ENCODE results near the gene DDO. TPM values are rescaled to one million over a fixed set of nuclear protein-coding genes. Genes with fewer than 3 reads are reported as not detected.

Gene DDO
- total and polyA plus RNA-seq, 3 donors from 2014 or later = 0.19 to 0.73 (median 0.24) TPM

DNA sequence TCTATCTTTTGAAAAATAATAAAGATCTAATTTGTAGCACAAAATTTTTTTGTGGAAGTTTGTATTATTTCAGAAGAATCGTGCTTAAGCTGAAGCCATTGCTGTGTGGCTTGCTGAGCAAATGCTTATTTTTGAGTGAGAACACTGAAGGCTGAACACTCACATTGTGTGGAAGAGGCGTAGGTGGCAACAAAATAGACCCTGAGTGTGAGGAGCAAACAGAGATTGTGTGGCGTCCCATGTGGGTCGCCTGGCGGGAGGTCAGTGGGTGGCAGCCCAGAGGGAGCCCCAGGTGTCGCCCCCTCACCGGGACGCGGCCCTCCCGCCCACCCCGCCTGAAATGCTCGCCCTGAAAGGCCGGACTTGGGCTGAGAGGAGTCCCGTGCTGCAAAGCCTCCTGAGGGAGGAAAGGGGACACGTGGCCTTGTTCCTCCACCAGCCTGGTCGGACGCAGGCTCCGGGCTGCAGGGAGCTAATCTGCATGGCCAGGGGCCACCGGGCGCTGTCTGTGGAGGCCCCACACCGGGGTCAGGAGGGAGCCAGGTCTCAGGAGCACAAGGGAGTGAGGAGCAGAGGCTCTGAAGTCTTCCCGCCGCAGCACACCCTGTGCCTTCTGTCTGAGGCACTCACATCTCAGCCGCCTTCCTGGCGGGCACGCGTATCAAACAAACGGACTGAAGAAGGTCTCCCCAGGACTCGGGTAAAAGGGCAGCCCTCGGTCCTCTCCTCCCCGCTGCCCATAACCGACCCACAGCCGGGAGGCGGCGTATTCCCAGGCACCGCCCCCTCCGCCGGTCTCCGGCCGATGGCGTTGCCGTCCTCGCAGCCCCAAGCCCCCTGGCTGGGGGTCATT lies 15.9 kb downstream of the DDO start:
- Histone ChIP-seq H3K36me3 (ENCODE audit: low read depth, missing control alignments) (no peaks in the 10 kb centered on the region), H3K9me3 (no peaks in the 10 kb centered on the region), H3K27me3 (no peaks in the 10 kb centered on the region), H3K27ac (peak overlapping the region in 1 of 2 donors; percentile 36), H3K4me1 (peaks cover 3% of the 10 kb centered on the region), H3K4me3 (peak overlapping the region; percentile 34 to 40)
- WGBS, 2 donors = 6 to 35% methylated on average over 20 to 43 of the region's 43 CpGs
- TF ChIP-seq, protein P1, sequence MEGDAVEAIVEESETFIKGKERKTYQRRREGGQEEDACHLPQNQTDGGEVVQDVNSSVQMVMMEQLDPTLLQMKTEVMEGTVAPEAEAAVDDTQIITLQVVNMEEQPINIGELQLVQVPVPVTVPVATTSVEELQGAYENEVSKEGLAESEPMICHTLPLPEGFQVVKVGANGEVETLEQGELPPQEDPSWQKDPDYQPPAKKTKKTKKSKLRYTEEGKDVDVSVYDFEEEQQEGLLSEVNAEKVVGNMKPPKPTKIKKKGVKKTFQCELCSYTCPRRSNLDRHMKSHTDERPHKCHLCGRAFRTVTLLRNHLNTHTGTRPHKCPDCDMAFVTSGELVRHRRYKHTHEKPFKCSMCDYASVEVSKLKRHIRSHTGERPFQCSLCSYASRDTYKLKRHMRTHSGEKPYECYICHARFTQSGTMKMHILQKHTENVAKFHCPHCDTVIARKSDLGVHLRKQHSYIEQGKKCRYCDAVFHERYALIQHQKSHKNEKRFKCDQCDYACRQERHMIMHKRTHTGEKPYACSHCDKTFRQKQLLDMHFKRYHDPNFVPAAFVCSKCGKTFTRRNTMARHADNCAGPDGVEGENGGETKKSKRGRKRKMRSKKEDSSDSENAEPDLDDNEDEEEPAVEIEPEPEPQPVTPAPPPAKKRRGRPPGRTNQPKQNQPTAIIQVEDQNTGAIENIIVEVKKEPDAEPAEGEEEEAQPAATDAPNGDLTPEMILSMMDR (IDR thresholded peaks at IDR 0.05) = no peak
- TF ChIP-seq POLR2A (IDR thresholded peaks at IDR 0.05) = no peak
- DNase-seq = peak; percentile 32
- intact Hi-C loops (cut with DNase I; ENCODE audit: low total_unique reads) = loop anchor here (10.0 kb wide), 2 partner anchors 225 to 355 kb away; partner anchors contain the start of gene WASF1

DNA sequence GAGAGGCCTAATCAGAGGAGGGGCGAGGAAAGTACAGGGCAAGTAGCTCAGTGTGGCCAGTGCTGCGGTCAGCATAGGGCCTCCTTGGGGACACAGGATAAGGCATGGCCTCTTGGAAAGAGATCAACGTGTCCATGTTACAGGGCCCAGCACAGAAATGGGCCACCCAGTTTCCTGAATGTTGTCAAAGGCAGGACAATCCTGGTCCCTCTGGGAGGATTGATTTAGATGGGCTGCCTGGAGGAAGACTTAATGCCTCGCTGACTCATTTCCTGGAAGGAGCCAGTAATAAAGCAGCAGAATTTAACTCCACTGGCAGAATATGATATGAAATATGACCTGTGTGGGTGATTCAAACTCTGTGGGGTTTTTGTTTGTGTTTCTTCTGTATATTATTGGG lies 16.6 kb downstream of the DDO start:
- Histone ChIP-seq H3K36me3 (ENCODE audit: low read depth, missing control alignments) (no peaks in the 10 kb centered on the region), H3K27ac (peak overlapping the region in 1 of 2 donors; percentile 36), H3K9me3 (no peaks in the 10 kb centered on the region), H3K27me3 (no peaks in the 10 kb centered on the region), H3K4me3 (no peak overlapping the region), H3K4me1 (peaks cover 3% of the 10 kb centered on the region)
- WGBS, 2 donors = 66 to 71% methylated on average over 4 of the region's 4 CpGs
- DNase-seq = no peak
- intact Hi-C loops (cut with DNase I; ENCODE audit: low total_unique reads) = loop anchor here (10.0 kb wide), 2 partner anchors 224 to 354 kb away; partner anchors contain the start of gene WASF1
- TF ChIP-seq POLR2A (IDR thresholded peaks at IDR 0.05) = no peak

DNA sequence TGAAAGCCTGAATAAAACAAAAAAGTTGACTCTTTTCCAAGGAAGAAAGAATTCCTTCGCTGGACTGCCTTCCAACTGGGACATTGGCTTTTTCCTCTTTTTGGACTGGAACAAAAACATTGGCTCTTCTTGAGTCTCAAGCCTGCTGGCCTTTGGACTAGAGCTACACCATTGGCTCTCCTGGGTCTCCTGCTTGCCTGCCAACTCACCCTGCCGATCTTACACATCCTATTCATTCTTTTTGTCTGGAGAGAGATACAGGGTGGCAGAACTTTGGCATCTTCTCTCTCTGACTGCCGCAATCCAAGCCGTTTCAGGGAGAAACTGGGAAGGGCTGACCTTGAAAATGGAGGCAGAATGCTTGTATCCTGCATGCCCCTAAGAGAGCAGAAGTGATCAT lies 20.2 kb downstream of the DDO start:
- H3K4me3 ChIP-seq = no peak overlapping the region
- WGBS, 2 donors = 28 to 41% methylated on average over 4 of the region's 4 CpGs
- H3K27me3 ChIP-seq = no peaks in the 10 kb centered on the region
- TF ChIP-seq POLR2A (IDR thresholded peaks at IDR 0.05) = no peak
- TF ChIP-seq, protein P1 (IDR thresholded peaks at IDR 0.05) = no peak
- H3K4me1 ChIP-seq = peaks cover 3% of the 10 kb centered on the region
- no peaks in the 10 kb centered on the region for H3K9me3 ChIP-seq
- peak overlapping the region; percentile 15 to 71 for H3K27ac ChIP-seq
- no peaks in the 10 kb centered on the region for H3K36me3 ChIP-seq (ENCODE audit: low read depth, missing control alignments)
- DNase-seq = peak; percentile 40
- intact Hi-C loops (cut with DNase I; ENCODE audit: low total_unique reads) = loop anchor here (10.0 kb wide), 2 partner anchors 220 to 350 kb away; partner anchors contain the start of gene WASF1

DNA sequence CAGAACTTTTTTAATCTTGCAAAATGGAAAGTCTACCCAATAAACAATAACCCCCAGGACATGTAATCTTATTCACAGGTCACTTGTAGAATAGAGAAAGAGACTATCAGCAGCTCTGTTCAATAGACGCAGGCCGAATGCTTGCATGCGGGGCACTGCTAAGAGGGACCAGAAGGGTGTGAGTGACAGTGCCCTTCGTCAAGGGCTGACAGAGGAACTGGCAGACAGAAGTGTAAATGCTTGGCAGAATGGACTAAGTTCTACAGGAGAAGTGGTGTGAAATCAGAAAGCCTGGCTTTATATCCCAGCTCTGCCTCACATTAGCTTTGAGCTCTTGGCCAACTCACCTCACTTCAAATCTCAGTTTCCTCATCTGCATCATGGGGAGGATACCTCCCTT lies 21.0 kb downstream of the DDO start:
- TF ChIP-seq, protein P1 (IDR thresholded peaks at IDR 0.05) = no peak
- no peak overlapping the region for H3K4me3 ChIP-seq
- no peaks in the 10 kb centered on the region for H3K27me3 ChIP-seq
- intact Hi-C loops (cut with DNase I; ENCODE audit: low total_unique reads) = loop anchor here (10.0 kb wide), 2 partner anchors 220 to 350 kb away; partner anchors contain the start of gene WASF1
- no peak for DNase-seq
- H3K4me1 ChIP-seq = peaks cover 3% of the 10 kb centered on the region
- peak overlapping the region in 1 of 2 donors; percentile 71 for H3K27ac ChIP-seq
- H3K36me3 ChIP-seq (ENCODE audit: low read depth, missing control alignments) = no peaks in the 10 kb centered on the region
- H3K9me3 ChIP-seq = no peaks in the 10 kb centered on the region
- 92 to 100% methylated on average over 4 of the region's 4 CpGs for WGBS, 2 donors

DNA sequence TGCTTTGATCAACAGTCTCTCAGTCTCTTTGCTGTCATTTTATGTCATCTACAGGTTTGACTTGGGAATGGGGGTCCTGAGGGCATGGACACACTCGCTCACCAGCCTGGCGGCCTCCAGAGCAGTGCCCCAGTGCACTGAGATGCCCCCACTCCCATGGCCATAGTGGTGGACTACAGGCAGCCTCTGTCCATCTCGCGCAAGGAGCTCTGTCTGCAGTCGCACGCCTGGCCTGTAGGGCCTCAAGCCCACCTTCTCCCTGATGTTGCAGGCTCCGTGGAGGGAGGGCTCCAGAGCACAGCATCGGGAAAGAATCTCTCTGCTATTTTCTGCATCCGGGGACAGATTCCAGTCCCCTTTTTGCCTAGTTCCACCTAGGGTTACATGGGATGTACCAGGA lies 22.6 kb downstream of the DDO start:
- Histone ChIP-seq H3K27ac (no peak overlapping the region), H3K4me1 (peaks cover 3% of the 10 kb centered on the region), H3K27me3 (no peaks in the 10 kb centered on the region), H3K36me3 (ENCODE audit: low read depth, missing control alignments) (no peaks in the 10 kb centered on the region), H3K9me3 (no peaks in the 10 kb centered on the region), H3K4me3 (no peak overlapping the region)
- no peak for DNase-seq
- no peak for TF ChIP-seq POLR2A (IDR thresholded peaks at IDR 0.05)
- TF ChIP-seq, protein P1 (IDR thresholded peaks at IDR 0.05) = no peak
- intact Hi-C loops (cut with DNase I; ENCODE audit: low total_unique reads) = loop anchor here (10.0 kb wide), 2 partner anchors 218 to 348 kb away; partner anchors contain the start of gene WASF1
- 66 to 84% methylated on average over 8 to 9 of the region's 9 CpGs for WGBS, 2 donors
